ENCODE results near the gene MACROD2.
"Not testable (repeated sequence)": the region's sequence is repeated elsewhere in the genome, so short reads cannot be mapped to it uniquely, and the experiment has no call there.

Gene MACROD2

GRCh38 chr20:14446446-14446845 is 451.1 kb downstream of the MACROD2 start:
- POLR2A ChIA-PET: no interaction called here
- TF ChIP-seq CTCF (IDR thresholded peaks at IDR 0.05; ENCODE audit: control extremely low read depth, extremely low read depth, low read depth, missing control alignments): no peak
- CTCF ChIA-PET: no interaction called here
- no peak for DNase-seq (ENCODE audit: extremely low spot score)

DNA sequence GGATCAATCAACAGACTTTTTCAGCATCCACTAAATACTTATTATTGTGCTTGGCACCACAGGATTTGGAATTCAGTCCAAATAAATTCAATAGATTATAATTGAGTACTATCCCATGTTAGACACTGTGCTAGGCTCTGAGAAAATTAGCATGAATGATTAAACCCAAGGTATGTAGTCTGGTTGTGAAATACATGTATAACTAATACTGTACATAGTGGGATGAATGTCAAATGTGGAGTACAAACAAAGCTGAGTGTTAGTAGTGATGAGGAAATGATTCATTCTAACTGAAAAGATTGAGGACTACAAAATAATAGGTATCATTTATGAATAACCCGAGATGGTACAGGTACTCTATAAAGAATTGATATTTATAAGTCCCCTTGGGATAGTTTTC is 454.0 kb downstream of the MACROD2 start:
- CTCF ChIA-PET: no interaction called here
- POLR2A ChIA-PET: no interaction called here
- DNase-seq (ENCODE audit: extremely low spot score): no peak
- no peak for TF ChIP-seq CTCF (IDR thresholded peaks at IDR 0.05; ENCODE audit: control extremely low read depth, extremely low read depth, low read depth, missing control alignments)

DNA sequence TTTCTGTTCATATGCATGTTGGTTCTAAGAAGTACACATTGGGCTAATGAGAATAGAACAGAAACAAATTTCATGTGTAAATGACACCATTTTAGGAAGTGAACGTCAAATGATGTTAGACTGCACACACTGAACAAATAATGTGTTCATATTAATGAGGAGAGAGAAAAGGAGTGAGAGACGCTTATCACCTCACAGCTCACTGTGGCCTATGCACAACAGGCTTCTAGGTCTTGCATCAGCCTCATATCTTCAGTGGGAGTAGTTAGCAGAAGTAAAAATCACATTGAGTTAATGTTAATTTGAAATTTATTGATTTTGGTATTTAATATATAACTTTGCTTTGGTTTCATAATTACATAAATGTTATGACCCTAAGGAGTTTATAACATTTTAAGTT is 454.9 kb downstream of the MACROD2 start:
- no peak for TF ChIP-seq CTCF (IDR thresholded peaks at IDR 0.05; ENCODE audit: control extremely low read depth, extremely low read depth, low read depth, missing control alignments)
- POLR2A ChIA-PET: no interaction called here
- DNase-seq (ENCODE audit: extremely low spot score): no peak
- CTCF ChIA-PET: no interaction called here

- TF ChIP-seq CTCF (IDR thresholded peaks at IDR 0.05; ENCODE audit: control extremely low read depth, extremely low read depth, low read depth, missing control alignments): no peak
- CTCF ChIA-PET: no interaction called here
- DNase-seq (ENCODE audit: extremely low spot score): no peak
These were observed 456.1 kb downstream of the MACROD2 start for GRCh38 chr20:14451458-14451857.

GRCh38 chr20:14453259-14453658 is 457.9 kb downstream of the MACROD2 start:
- ChIA-PET CTCF (no interaction called here), POLR2A (no interaction called here)
- no peak for DNase-seq (ENCODE audit: extremely low spot score)

More at GRCh38 chr20:14451458-14451857, 456.1 kb downstream of the MACROD2 start:
- POLR2A ChIA-PET: no interaction called here

DNA sequence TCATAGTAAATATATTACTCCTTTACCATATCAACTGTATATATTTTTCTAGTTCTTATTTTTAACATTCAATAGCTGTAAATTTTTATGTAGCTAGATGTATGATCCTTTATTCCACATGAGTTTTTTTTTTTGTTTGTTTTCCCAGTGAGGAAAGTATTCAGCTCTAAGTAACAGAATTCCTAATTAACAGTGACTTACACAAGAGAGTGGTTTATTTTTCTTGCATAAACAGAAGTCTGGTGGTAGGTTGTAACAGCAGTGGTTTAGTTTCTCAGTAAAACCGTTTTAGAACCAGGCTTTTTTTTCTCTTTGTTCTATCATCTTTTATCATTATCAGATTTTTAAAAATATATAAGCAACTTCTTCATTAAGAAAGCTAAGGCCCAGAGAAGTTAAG is 459.0 kb downstream of the MACROD2 start:
- ChIA-PET POLR2A (no interaction called here), CTCF (no interaction called here)
- no peak for DNase-seq (ENCODE audit: extremely low spot score)
- no peak for TF ChIP-seq CTCF (IDR thresholded peaks at IDR 0.05; ENCODE audit: control extremely low read depth, extremely low read depth, low read depth, missing control alignments)

More at GRCh38 chr20:14453259-14453658, 457.9 kb downstream of the MACROD2 start:
- TF ChIP-seq CTCF (IDR thresholded peaks at IDR 0.05; ENCODE audit: control extremely low read depth, extremely low read depth, low read depth, missing control alignments): no peak

DNA sequence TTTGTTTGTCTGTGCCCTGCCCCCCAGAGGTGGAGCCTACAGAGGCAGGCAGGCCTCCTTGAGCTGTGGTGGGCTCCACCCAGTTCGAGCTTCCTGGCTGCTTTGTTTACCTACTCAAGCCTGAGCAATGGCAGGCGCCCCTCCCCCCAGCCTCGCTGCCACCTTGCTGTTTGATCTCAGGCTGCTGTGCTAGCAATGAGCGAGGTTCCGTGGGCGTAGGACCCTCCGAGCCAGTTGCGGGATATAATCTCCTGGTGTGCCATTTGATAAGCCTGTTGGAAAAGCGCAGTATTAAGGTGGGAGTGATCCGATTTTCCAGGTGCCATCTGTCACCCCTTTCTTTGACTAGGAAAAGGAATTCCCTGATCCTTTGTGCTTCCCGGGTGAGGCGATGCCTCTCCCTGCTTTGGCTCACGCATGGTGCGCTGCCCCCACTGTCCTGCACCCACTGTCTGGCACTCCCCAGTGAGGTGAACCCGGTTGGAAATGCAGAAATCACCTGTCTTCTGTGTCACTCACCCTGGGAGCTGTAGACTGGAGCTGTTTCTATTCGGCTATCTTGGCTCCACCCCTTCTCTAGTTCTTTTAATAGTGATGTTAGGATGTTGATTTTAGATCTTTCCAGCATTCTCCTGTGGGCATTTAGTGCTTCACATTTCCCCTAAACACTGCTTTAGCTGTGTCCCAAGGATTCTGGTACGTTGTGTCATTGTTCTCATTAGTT is 471.9 kb downstream of the MACROD2 start:
- POLR2A ChIA-PET; DNase-seq (ENCODE audit: extremely low spot score); CTCF ChIA-PET: not testable (repeated sequence)
